ENCODE measurements around the gene RAB9A.
"Not testable (repeated sequence)": the region's sequence is repeated elsewhere in the genome, so short reads cannot be mapped to it uniquely, and the experiment has no call there.

Gene RAB9A

GRCh38 chrX:13703135-13703534 is 14.2 kb downstream of the RAB9A start:
- DNase-seq: no peak

GRCh38 chrX:13703589-13703988 is 14.7 kb downstream of the RAB9A start:
- no peak for DNase-seq

- no peak for DNase-seq
Measured at GRCh38 chrX:13711141-13711540, 22.2 kb downstream of the RAB9A start.

- no peak for DNase-seq
Measured at GRCh38 chrX:13716455-13716854, 27.5 kb downstream of the RAB9A start.

- no peak for DNase-seq
Measured at GRCh38 chrX:13716905-13717304, 28.0 kb downstream of the RAB9A start.

GRCh38 chrX:13717700-13718472 is 29.0 kb downstream of the RAB9A start:
- DNase-seq: no peak

- DNase-seq: no peak
Measured at GRCh38 chrX:13719192-13719856, 30.4 kb downstream of the RAB9A start.

- DNase-seq: no peak
Measured at GRCh38 chrX:13721371-13721770, 32.4 kb downstream of the RAB9A start.

GRCh38 chrX:13721819-13722519 is 33.0 kb downstream of the RAB9A start:
- no peak for DNase-seq

GRCh38 chrX:13724878-13725277 is 36.0 kb downstream of the RAB9A start:
- peak; percentile 23 for DNase-seq

GRCh38 chrX:13726583-13726982 is 37.7 kb downstream of the RAB9A start:
- DNase-seq: not testable (repeated sequence)

GRCh38 chrX:13730523-13730922 is 41.6 kb downstream of the RAB9A start:
- not testable (repeated sequence) for DNase-seq

GRCh38 chrX:13732246-13733067 is 43.5 kb downstream of the RAB9A start:
- no peak for DNase-seq

GRCh38 chrX:13733506-13733905 is 44.6 kb downstream of the RAB9A start:
- DNase-seq: no peak

GRCh38 chrX:13734278-13735172 is 45.6 kb downstream of the RAB9A start, which contains the start of the genes OFD1 and TRAPPC2:
Gene OFD1 (plus strand): TSS chrX:13734748. CDS start chrX:13735072, 324 bp downstream.
Gene TRAPPC2 (minus strand): TSS chrX:13734620. CDS start chrX:13719963, 14,657 bp downstream.
- DNase-seq: peak; percentile 96

- no peak for DNase-seq
Measured at GRCh38 chrX:13741695-13742094, 52.8 kb downstream of the RAB9A start.

GRCh38 chrX:13742397-13743176 is 53.7 kb downstream of the RAB9A start:
- DNase-seq: peak; percentile 76

GRCh38 chrX:13747836-13748235 is 58.9 kb downstream of the RAB9A start:
- DNase-seq: peak; percentile 24

GRCh38 chrX:13748486-13748885 is 59.6 kb downstream of the RAB9A start:
- DNase-seq: no peak

GRCh38 chrX:13750204-13750603 is 61.3 kb downstream of the RAB9A start:
- peak; percentile 62 for DNase-seq

- DNase-seq: peak; percentile 32
Measured at GRCh38 chrX:13750812-13751211, 61.9 kb downstream of the RAB9A start.

Data from activated CD4-positive, alpha-beta T cell treated with anti-CD3 and anti-CD28 coated beads, Interleukin-2, Interleukin-6, amounts not matched to agents 100 ng/mL and 50 ng/mL, durations not matched to agents 16 hours and 8 hours (primary cell).